Measurements from ENCODE around the gene SETDB2.

- TF ChIP-seq, protein P1, sequence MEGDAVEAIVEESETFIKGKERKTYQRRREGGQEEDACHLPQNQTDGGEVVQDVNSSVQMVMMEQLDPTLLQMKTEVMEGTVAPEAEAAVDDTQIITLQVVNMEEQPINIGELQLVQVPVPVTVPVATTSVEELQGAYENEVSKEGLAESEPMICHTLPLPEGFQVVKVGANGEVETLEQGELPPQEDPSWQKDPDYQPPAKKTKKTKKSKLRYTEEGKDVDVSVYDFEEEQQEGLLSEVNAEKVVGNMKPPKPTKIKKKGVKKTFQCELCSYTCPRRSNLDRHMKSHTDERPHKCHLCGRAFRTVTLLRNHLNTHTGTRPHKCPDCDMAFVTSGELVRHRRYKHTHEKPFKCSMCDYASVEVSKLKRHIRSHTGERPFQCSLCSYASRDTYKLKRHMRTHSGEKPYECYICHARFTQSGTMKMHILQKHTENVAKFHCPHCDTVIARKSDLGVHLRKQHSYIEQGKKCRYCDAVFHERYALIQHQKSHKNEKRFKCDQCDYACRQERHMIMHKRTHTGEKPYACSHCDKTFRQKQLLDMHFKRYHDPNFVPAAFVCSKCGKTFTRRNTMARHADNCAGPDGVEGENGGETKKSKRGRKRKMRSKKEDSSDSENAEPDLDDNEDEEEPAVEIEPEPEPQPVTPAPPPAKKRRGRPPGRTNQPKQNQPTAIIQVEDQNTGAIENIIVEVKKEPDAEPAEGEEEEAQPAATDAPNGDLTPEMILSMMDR (conservative IDR thresholded peaks at IDR 0.05; ENCODE audit: low read length): no peak
- no peak for TF ChIP-seq EZH2phosphoT487 (IDR thresholded peaks at IDR 0.05; ENCODE audit: borderline replicate concordance)
These were observed 86.4 kb downstream of the SETDB2 start for GRCh38 chr13:49530457-49530856.
